ENCODE measurements around the gene TRAK1. TPM values are rescaled to one million over a fixed set of nuclear protein-coding genes. Genes with fewer than 3 reads are reported as not detected.

Gene TRAK1
- total RNA-seq, 6 experiments from 2014 or later: 50.6 to 54.3 (median 52.3) TPM

DNA sequence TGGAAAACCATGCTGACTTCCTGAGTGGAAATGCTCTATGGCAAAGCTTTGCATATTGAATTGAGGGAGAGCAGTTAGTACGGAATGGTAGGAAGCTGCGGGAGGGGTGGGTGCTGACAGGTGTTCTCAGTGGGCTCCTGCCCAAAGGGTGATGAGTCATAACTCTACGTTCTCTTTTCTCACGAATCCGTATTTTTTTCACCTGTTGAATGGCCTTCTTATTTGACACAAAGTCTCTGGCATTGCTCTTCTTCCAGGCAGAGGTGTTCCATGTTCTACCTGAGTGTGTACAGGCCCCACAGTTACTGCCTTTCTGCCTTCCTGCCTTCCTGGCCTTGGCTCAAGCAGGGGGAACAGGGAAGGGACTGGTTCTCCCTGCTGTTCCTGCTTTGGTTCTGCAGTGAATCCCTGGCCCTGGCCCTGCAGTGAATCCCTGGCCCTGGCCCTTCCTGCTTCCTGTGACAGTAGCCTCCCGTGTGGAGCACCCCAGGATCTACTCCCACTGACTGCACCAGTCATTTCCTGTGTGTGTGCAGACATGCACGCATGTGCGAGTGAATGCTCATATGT, 31.9 kb downstream of the TRAK1 start:
- H3K27ac Mint-ChIP-seq: peak overlapping the region; percentile 84
- peaks cover 55% of the 10 kb centered on the region for H3K4me1 Mint-ChIP-seq (ENCODE audit: low read depth)
- H3K4me3 Mint-ChIP-seq: no peak overlapping the region
- no peaks in the 10 kb centered on the region; the same call in 1 of the 2 replicates for H3K27me3 Mint-ChIP-seq (ENCODE audit: insufficient read depth)
- H3K9me3 Mint-ChIP-seq: no peaks in the 10 kb centered on the region
- peaks cover 23% of the 10 kb centered on the region for H3K36me3 Mint-ChIP-seq (ENCODE audit: low read depth)
- TF ChIP-seq, protein P1, sequence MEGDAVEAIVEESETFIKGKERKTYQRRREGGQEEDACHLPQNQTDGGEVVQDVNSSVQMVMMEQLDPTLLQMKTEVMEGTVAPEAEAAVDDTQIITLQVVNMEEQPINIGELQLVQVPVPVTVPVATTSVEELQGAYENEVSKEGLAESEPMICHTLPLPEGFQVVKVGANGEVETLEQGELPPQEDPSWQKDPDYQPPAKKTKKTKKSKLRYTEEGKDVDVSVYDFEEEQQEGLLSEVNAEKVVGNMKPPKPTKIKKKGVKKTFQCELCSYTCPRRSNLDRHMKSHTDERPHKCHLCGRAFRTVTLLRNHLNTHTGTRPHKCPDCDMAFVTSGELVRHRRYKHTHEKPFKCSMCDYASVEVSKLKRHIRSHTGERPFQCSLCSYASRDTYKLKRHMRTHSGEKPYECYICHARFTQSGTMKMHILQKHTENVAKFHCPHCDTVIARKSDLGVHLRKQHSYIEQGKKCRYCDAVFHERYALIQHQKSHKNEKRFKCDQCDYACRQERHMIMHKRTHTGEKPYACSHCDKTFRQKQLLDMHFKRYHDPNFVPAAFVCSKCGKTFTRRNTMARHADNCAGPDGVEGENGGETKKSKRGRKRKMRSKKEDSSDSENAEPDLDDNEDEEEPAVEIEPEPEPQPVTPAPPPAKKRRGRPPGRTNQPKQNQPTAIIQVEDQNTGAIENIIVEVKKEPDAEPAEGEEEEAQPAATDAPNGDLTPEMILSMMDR (IDR thresholded peaks at IDR 0.05): no peak
- peak; percentile 39 for DNase-seq

DNA sequence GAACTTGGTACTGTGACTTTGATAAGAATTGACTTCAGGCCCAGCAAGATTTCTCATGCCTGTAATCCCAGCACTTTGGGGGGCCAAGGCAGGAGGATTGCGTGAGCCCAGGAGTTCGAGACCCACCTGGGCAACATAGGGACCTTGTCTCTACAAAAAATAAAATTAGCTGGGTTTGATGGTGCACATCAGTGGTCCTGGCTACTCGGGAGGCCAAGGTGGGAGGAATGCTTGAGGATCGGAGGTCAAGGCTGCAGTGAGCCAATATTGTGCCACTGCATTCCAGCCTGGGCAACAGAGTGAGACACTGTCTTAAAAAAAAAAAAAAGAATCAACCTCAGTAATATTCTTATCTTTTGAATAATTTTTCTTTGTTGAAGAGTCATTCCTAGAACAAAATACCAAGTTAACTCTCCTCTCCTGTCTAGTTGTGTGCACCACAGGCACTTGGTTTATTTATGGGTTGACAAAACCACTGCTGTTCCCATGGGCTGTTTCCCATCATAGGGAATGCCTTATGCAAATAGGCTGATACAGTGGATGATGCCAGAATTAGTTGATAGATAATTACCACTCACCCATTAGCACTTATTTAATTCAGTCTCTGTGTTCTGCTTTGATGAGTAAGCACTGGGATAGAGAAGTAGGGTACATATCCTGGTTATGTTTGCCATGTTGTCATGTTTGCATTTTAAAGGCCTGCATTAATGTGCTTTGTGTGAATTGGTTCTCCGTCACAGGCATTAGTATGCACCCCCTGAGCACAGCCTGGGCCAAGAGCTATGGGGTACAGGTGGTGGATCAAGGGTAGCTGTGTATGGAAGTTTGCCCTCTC, 32.9 kb downstream of the TRAK1 start:
- Mint-ChIP-seq H3K27me3 (ENCODE audit: insufficient read depth) (no peaks in the 10 kb centered on the region; the same call in 1 of the 2 replicates), H3K4me3 (no peak overlapping the region), H3K4me1 (ENCODE audit: low read depth) (peaks cover 48% of the 10 kb centered on the region), H3K9me3 (no peaks in the 10 kb centered on the region), H3K36me3 (ENCODE audit: low read depth) (peaks cover 23% of the 10 kb centered on the region), H3K27ac (peak overlapping the region; percentile 84)
- TF ChIP-seq, protein P1 (IDR thresholded peaks at IDR 0.05): no peak
- DNase-seq: no peak

DNA sequence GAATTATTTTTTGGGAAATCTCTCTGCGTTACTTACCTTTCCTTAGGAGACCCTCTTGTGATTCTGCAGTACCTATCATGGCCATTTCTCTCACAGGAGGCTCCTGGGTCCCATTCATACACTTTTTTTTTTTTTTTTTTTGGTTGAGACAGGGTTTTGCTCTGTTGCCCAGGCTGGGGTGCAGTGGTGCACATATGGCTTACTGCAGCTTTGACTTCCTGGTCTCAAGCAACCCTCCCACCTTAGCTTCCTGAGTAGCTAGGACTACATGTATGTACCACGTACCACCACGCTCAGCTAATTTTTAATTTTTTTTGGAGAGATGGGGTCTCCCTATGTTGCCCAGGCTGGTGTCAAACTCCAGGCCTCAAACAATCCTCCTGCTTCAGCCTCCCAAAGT, 36.1 kb downstream of the TRAK1 start:
- no peaks in the 10 kb centered on the region for H3K9me3 Mint-ChIP-seq
- no peak overlapping the region for H3K4me3 Mint-ChIP-seq
- H3K27ac Mint-ChIP-seq: no peak overlapping the region
- peaks cover 36% of the 10 kb centered on the region for H3K4me1 Mint-ChIP-seq (ENCODE audit: low read depth)
- TF ChIP-seq, protein P1 (IDR thresholded peaks at IDR 0.05): no peak
- no peaks in the 10 kb centered on the region for H3K27me3 Mint-ChIP-seq (ENCODE audit: insufficient read depth)
- DNase-seq: no peak
- peaks cover 23% of the 10 kb centered on the region for H3K36me3 Mint-ChIP-seq (ENCODE audit: low read depth)

DNA sequence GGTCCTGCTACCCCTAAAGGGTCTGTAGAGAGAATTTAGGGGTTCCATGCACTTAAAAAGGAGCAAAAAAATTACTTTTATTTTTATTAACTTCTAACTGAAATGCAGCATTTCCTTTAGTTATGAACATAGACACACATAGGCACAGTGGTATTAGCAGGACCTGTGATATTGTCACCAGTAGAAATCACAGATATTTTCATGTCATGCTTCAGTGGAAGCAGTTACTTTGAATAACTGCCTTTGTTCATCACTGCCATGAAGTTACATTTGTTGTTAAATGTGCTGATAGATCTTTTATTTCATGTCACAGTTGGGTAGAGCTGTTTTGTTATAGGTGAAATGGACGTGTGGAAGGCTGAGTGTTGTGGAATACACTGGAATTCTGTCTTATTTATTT, 37.4 kb downstream of the TRAK1 start:
- no peak overlapping the region for H3K4me3 Mint-ChIP-seq
- no peaks in the 10 kb centered on the region for H3K9me3 Mint-ChIP-seq
- TF ChIP-seq, protein P1 (IDR thresholded peaks at IDR 0.05): no peak
- H3K36me3 Mint-ChIP-seq (ENCODE audit: low read depth): peaks cover 19% of the 10 kb centered on the region
- no peak for DNase-seq
- 0 out of 2 replicates have a peak overlapping the region, but pooled peaks have one; percentile 11 for H3K27ac Mint-ChIP-seq
- H3K27me3 Mint-ChIP-seq (ENCODE audit: insufficient read depth): no peaks in the 10 kb centered on the region
- H3K4me1 Mint-ChIP-seq (ENCODE audit: low read depth): peaks cover 23% of the 10 kb centered on the region

DNA sequence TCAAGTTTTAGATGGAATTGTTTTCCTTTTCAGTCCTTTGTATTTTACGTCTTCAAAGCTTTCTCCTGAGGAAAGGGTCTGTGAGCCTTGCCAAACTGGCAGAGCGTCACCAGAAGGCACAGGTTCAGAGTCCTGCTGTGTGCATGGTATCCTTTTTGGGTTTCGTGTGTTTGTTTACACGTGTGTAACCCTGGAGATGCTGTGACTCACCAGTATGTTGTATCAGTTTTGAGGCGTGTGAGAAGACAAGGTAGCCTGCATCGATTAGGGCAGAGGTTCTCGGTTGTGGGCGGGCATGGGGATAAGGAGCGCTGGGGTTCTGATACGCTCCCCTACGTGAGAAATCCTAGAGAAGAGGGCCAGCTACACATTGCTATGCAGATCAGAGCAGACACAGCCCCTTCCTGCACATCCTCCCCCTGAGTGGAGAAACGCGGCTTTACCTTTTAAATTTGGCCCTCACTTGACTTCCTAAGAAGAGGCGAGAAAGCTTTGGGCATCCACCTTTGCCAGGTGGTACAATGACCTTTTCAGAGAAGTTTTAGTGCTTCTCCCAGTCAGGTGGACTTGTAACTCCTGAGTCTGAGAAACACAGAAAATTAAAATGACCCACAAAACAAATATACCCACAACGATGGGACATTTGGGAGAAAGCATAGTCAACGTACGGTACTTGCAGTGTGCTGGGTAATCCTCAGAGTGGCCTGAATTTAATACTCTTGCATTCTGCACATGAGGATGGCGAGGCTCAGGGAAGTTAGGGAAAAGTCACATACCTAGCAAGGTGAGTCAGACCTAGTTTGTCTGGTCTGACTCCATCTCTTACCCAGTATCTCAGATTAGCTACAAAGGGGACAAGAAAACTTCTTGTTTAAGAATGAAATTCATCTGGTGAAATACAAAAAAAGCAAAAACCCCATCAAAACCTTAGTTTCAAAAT, 38.1 kb downstream of the TRAK1 start:
- no peaks in the 10 kb centered on the region for H3K27me3 Mint-ChIP-seq (ENCODE audit: insufficient read depth)
- no peak for DNase-seq
- H3K27ac Mint-ChIP-seq: peak overlapping the region; percentile 66
- H3K9me3 Mint-ChIP-seq: no peaks in the 10 kb centered on the region
- H3K36me3 Mint-ChIP-seq (ENCODE audit: low read depth): peaks cover 17% of the 10 kb centered on the region
- H3K4me1 Mint-ChIP-seq (ENCODE audit: low read depth): peaks cover 17% of the 10 kb centered on the region
- H3K4me3 Mint-ChIP-seq: no peak overlapping the region
- TF ChIP-seq, protein P1 (IDR thresholded peaks at IDR 0.05): no peak

Measured in HFFc6 (cell line).